ENCODE measurements around the gene ATG12. TPM values are rescaled to one million over a fixed set of nuclear protein-coding genes. Genes with fewer than 3 reads are reported as not detected.

ATG12 gene
- total RNA-seq, 2 experiments from 2014 or later: 36.5 to 36.9 TPM

- Mint-ChIP-seq H3K36me3 (no peaks in the 10 kb centered on the region), H3K27me3 (peaks cover 70% of the 10 kb centered on the region), H3K9me3 (ENCODE audit: low read depth) (peaks cover 2% of the 10 kb centered on the region), H3K4me3 (no peak overlapping the region), H3K27ac (no peak overlapping the region), H3K4me1 (no peaks in the 10 kb centered on the region)
- ATAC-seq (no peak), DNase-seq (no peak)
- CTCF ChIA-PET: no interaction called here
These were observed 55.8 kb downstream of the ATG12 start for GRCh38 chr5:115785381-115786065.

DNA sequence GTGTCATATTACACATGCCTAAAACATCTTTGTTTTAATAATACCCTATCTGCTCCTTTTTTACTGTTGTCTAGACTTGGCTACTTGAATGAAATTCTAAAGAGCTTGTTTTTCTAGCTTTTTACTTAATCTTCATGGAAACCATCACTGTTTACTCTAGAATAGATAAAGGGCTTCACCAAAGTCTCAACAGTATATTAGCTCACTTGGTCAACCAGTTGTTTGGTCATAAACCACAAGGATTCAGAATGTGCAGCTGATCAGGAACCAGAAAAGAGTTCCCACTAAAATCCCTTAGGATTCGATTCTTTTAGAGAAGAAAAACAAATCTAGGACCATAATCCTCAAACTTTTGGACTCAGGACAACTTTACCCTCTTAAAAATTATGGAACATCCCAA is 62.9 kb downstream of the ATG12 start:
- Mint-ChIP-seq H3K9me3 (ENCODE audit: low read depth) (no peaks in the 10 kb centered on the region), H3K27me3 (peaks cover 45% of the 10 kb centered on the region), H3K4me1 (no peaks in the 10 kb centered on the region), H3K36me3 (no peaks in the 10 kb centered on the region), H3K27ac (no peak overlapping the region), H3K4me3 (no peak overlapping the region)
- ATAC-seq (no peak), DNase-seq (no peak)
- CTCF ChIA-PET: no interaction called here

Other genes with a start within 250 kb of the ATG12 start
- 1 to 10 TPM; 1.6 to 1.8 TPM for gene TICAM2, start 239.1 kb downstream of the ATG12 start, total RNA-seq
- 10 to 100 TPM; 41.8 to 44.3 TPM for gene TMED7, start 215.5 kb downstream of the ATG12 start, total RNA-seq
- gene CDO1, start 24.9 kb downstream of the ATG12 start, total RNA-seq: under 1 TPM in 1 of 2 experiments, not detected in 1; 0.30 TPM
- gene AP3S1, start 370 bp upstream of the ATG12 start, total RNA-seq: 10 to 100 TPM; 57.1 to 66.2 TPM
- gene LVRN, start 120.9 kb upstream of the ATG12 start, total RNA-seq: under 1 TPM; 0.09 to 0.23 TPM
- under 1 TPM in 1 of 2 experiments, not detected in 1; 0.12 TPM for gene ARL14EPL, start 190.9 kb upstream of the ATG12 start, total RNA-seq
- 10 to 100 TPM; 18.3 to 25.3 TPM for gene COMMD10, start 243.5 kb upstream of the ATG12 start, total RNA-seq